ENCODE measurements around the gene WDR5.

DNA sequence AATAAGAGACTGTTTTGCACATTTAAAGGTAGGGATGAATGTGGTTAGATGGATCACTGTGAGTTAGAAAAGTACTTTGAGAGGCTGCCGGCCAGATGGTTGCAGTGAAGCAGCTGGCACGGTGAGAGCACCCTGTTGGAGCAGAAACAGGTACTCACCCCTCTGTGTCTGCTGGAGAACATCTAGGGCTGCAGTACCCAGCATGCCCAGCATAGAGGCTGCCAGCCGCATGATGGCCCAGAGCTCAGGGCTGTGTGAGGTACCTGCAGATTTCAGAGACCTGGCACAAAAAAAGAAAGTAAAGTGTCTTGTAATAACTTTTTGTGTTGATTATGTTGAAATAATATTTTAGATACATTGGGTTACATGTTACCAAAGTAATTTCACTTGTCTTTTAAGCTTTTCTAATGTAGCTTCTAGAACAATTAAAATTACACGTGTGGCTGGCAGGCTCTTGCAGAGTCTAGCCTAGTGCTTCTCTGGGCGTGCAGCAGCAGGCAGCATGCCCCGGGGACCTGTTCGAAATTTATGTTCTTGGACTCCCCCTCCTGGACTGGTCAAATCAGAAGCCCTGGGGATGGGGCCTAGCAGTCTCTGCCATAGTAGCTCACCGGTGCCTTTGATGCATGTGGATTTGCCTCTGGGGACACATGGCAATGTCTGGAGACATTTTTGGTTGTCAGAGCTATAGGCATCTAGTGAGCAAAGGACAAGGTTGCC is 11.1 kb downstream of the WDR5 start:
- no peak for TF ChIP-seq EZH2 (IDR thresholded peaks at IDR 0.05)
- TF ChIP-seq POLR2AphosphoS5 (IDR thresholded peaks at IDR 0.05; ENCODE audit: borderline replicate concordance, low read depth, low read length), result no peak

Measured in SK-N-MC (cell line).